ENCODE measurements around the gene CHD9. TPM values are rescaled to one million over a fixed set of nuclear protein-coding genes. Genes with fewer than 3 reads are reported as not detected.

The CHD9 gene
- total and polyA plus RNA-seq, 9 of the 15 experiments (the other 6 are each of a cell fraction or from before 2014, with no cell fraction given): 29.0 to 69.3 (median 40.6) TPM

DNA sequence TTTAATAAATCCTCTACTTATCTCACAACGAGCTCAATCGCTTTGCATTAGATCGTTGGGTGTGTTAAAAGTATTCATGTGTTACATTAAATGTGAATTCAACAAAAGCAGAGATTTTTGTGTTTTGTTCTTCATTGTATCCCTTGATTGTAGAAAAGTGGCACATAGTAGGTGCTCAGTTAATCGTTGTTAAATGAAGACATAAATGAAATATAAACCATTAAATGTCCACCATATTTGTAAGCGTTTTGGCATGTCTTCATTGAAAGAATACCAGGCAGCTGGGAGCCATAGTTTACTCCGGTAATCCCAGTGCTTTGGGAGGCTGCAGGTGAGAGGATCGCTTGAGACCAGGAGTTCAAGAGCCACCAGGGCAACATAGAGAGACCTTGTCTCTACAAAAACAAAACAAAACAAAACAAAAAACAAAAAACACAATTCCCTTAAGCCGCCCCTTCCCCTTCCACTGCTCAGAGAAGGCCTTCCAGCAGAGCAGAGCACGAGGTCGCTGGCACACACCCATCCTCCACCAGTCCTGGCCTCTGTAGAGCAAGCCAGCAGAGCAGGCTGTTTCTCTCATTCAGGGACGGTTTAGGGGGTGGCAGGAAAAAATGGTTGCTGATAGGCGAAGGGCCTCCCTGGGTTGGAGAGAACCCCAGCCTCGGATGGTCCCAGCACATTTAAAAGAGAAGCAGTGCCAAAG, 673 bp upstream of the CHD9 start (continued):
- TF ChIP-seq, protein P1, sequence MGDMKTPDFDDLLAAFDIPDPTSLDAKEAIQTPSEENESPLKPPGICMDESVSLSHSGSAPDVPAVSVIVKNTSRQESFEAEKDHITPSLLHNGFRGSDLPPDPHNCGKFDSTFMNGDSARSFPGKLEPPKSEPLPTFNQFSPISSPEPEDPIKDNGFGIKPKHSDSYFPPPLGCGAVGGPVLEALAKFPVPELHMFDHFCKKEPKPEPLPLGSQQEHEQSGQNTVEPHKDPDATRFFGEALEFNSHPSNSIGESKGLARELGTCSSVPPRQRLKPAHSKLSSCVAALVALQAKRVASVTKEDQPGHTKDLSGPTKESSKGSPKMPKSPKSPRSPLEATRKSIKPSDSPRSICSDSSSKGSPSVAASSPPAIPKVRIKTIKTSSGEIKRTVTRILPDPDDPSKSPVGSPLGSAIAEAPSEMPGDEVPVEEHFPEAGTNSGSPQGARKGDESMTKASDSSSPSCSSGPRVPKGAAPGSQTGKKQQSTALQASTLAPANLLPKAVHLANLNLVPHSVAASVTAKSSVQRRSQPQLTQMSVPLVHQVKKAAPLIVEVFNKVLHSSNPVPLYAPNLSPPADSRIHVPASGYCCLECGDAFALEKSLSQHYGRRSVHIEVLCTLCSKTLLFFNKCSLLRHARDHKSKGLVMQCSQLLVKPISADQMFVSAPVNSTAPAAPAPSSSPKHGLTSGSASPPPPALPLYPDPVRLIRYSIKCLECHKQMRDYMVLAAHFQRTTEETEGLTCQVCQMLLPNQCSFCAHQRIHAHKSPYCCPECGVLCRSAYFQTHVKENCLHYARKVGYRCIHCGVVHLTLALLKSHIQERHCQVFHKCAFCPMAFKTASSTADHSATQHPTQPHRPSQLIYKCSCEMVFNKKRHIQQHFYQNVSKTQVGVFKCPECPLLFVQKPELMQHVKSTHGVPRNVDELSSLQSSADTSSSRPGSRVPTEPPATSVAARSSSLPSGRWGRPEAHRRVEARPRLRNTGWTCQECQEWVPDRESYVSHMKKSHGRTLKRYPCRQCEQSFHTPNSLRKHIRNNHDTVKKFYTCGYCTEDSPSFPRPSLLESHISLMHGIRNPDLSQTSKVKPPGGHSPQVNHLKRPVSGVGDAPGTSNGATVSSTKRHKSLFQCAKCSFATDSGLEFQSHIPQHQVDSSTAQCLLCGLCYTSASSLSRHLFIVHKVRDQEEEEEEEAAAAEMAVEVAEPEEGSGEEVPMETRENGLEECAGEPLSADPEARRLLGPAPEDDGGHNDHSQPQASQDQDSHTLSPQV (IDR thresholded peaks at IDR 0.05): no peak
- TF ChIP-seq, protein P2, sequence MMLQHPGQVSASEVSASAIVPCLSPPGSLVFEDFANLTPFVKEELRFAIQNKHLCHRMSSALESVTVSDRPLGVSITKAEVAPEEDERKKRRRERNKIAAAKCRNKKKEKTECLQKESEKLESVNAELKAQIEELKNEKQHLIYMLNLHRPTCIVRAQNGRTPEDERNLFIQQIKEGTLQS (IDR thresholded peaks at IDR 0.05): no peak
- TF ChIP-seq, protein P2 (CRISPR knock-in tag; conservative IDR thresholded peaks at IDR 0.05): no peak
- TF ChIP-seq, protein P3, sequence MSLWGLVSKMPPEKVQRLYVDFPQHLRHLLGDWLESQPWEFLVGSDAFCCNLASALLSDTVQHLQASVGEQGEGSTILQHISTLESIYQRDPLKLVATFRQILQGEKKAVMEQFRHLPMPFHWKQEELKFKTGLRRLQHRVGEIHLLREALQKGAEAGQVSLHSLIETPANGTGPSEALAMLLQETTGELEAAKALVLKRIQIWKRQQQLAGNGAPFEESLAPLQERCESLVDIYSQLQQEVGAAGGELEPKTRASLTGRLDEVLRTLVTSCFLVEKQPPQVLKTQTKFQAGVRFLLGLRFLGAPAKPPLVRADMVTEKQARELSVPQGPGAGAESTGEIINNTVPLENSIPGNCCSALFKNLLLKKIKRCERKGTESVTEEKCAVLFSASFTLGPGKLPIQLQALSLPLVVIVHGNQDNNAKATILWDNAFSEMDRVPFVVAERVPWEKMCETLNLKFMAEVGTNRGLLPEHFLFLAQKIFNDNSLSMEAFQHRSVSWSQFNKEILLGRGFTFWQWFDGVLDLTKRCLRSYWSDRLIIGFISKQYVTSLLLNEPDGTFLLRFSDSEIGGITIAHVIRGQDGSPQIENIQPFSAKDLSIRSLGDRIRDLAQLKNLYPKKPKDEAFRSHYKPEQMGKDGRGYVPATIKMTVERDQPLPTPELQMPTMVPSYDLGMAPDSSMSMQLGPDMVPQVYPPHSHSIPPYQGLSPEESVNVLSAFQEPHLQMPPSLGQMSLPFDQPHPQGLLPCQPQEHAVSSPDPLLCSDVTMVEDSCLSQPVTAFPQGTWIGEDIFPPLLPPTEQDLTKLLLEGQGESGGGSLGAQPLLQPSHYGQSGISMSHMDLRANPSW (CRISPR knock-in tag; IDR thresholded peaks at IDR 0.05): no peak
- no peak for TF ChIP-seq POLR2B (IDR thresholded peaks at IDR 0.05; ENCODE audit: low read depth, partially characterized antibody)
- no peak for TF ChIP-seq ZNF583 (CRISPR knock-in tag; IDR thresholded peaks at IDR 0.05)
- no peak for TF ChIP-seq RCOR1 (IDR thresholded peaks at IDR 0.05; ENCODE audit: borderline replicate concordance in 1 of 2, low read depth in 2 of 2, low read length in 2 of 2)
- TF ChIP-seq MCM7 (IDR thresholded peaks at IDR 0.05): no peak
- TF ChIP-seq, protein P4, sequence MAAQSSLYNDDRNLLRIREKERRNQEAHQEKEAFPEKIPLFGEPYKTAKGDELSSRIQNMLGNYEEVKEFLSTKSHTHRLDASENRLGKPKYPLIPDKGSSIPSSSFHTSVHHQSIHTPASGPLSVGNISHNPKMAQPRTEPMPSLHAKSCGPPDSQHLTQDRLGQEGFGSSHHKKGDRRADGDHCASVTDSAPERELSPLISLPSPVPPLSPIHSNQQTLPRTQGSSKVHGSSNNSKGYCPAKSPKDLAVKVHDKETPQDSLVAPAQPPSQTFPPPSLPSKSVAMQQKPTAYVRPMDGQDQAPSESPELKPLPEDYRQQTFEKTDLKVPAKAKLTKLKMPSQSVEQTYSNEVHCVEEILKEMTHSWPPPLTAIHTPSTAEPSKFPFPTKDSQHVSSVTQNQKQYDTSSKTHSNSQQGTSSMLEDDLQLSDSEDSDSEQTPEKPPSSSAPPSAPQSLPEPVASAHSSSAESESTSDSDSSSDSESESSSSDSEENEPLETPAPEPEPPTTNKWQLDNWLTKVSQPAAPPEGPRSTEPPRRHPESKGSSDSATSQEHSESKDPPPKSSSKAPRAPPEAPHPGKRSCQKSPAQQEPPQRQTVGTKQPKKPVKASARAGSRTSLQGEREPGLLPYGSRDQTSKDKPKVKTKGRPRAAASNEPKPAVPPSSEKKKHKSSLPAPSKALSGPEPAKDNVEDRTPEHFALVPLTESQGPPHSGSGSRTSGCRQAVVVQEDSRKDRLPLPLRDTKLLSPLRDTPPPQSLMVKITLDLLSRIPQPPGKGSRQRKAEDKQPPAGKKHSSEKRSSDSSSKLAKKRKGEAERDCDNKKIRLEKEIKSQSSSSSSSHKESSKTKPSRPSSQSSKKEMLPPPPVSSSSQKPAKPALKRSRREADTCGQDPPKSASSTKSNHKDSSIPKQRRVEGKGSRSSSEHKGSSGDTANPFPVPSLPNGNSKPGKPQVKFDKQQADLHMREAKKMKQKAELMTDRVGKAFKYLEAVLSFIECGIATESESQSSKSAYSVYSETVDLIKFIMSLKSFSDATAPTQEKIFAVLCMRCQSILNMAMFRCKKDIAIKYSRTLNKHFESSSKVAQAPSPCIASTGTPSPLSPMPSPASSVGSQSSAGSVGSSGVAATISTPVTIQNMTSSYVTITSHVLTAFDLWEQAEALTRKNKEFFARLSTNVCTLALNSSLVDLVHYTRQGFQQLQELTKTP (IDR thresholded peaks at IDR 0.05; ENCODE audit: low read depth in 1 of 2, partially characterized antibody in 2 of 2): no peak
- TF ChIP-seq, protein P5, sequence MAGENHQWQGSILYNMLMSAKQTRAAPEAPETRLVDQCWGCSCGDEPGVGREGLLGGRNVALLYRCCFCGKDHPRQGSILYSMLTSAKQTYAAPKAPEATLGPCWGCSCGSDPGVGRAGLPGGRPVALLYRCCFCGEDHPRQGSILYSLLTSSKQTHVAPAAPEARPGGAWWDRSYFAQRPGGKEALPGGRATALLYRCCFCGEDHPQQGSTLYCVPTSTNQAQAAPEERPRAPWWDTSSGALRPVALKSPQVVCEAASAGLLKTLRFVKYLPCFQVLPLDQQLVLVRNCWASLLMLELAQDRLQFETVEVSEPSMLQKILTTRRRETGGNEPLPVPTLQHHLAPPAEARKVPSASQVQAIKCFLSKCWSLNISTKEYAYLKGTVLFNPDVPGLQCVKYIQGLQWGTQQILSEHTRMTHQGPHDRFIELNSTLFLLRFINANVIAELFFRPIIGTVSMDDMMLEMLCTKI (IDR thresholded peaks at IDR 0.05; ENCODE audit: partially characterized antibody): no peak
- TF ChIP-seq SMC3 (conservative IDR thresholded peaks at IDR 0.05; ENCODE audit: insufficient read depth, low read depth, low read length): no peak
